Loucy (cell line): Measurements from ENCODE around the gene EXOSC7.
A peak's percentile ranks its signal among the peaks of the same experiment; 100 is the strongest.

Source experiments
- H2AFZ ChIP-seq: fragments of 200-600 bp; sonication (generic); 2 replicates; pipeline ENCODE4 v1.6.0; 2016; ENCODE audit warnings: antibody characterized with exemption, mild to moderate bottlenecking, low read length, moderate library complexity
- H3F3A ChIP-seq: fragments of 200-600 bp; 2 replicates; pipeline ENCODE4 v1.6.0; 2016; ENCODE audit warnings: antibody characterized with exemption, low read depth, mild to moderate bottlenecking
- H3K27me3 ChIP-seq: fragments of 200-600 bp; sonication (generic); 2 replicates; pipeline ENCODE4 v1.6.1; 2014; ENCODE audit warnings: low read length, mild to moderate bottlenecking; ENCODE audit not compliant: insufficient read depth, poor library complexity, severe bottlenecking
- H3K36me3 ChIP-seq: fragments of 200-600 bp; sonication (generic); 2 replicates; pipeline ENCODE4 v1.6.1; 2016; ENCODE audit warnings: low read length; ENCODE audit not compliant: insufficient read depth
- H3K4me1 ChIP-seq: fragments of 200-600 bp; sonication (generic); 2 replicates; pipeline ENCODE4 v1.5.1; 2014; ENCODE audit warnings: low read length, mild to moderate bottlenecking; ENCODE audit not compliant: insufficient read depth, poor library complexity, severe bottlenecking
- H3K4me2 ChIP-seq: fragments of 200-600 bp; sonication (generic); 2 replicates; pipeline ENCODE4 v1.6.0; 2014; ENCODE audit warnings: antibody characterized with exemption, low read length, low read depth, mild to moderate bottlenecking; ENCODE audit not compliant: poor library complexity, severe bottlenecking
- H3K4me3 ChIP-seq: fragments of 200-600 bp; sonication (generic); 2 replicates; pipeline ENCODE4 v1.5.1; 2014; ENCODE audit warnings: low read length, mild to moderate bottlenecking, mixed read lengths; ENCODE audit not compliant: poor library complexity, severe bottlenecking
- H3K79me2 ChIP-seq: fragments of 200-600 bp; sonication (generic); 2 replicates; pipeline ENCODE4 v1.6.1; 2014; ENCODE audit warnings: low read length; ENCODE audit not compliant: insufficient read depth
- H3K9ac ChIP-seq: fragments of 200-600 bp; sonication (generic); 2 replicates; pipeline ENCODE4 v1.6.0; 2014; ENCODE audit warnings: mild to moderate bottlenecking, low read depth, low read length, moderate library complexity; ENCODE audit not compliant: poor library complexity, severe bottlenecking
- H3K9me2 ChIP-seq: fragments of 200-600 bp; sonication (generic); replicated peaks from 2 replicates; pipeline ENCODE4 v1.6.1; 2016; ENCODE audit warnings: low read depth, low read length, mixed read lengths
- H3K9me3 ChIP-seq: fragments of 200-600 bp; sonication (generic); 2 replicates; pipeline ENCODE4 v1.6.1; 2014; ENCODE audit warnings: mild to moderate bottlenecking, antibody characterized with exemption, low read length, low read depth; ENCODE audit not compliant: insufficient read depth
- H4K20me1 ChIP-seq: fragments of 200-600 bp; sonication (generic); 2 replicates; pipeline ENCODE4 v1.6.0; 2014; ENCODE audit warnings: antibody characterized with exemption, low read length, mild to moderate bottlenecking; ENCODE audit not compliant: insufficient read depth, poor library complexity, severe bottlenecking
- EZH2phosphoT487 ChIP-seq: fragments of 200-600 bp; IDR thresholded peaks from 2 replicates; pipeline ENCODE4 v1.6.1; 2018; ENCODE audit warnings: antibody characterized with exemption, mild to moderate bottlenecking, moderate library complexity, borderline replicate concordance
- TF ChIP-seq, protein P1 (sequence below): fragments of 200-600 bp; sonication (generic); conservative IDR thresholded peaks from 2 replicates; pipeline ENCODE4 v1.5.1; 2014; ENCODE audit warnings: mild to moderate bottlenecking, antibody characterized with exemption, low read length

EXOSC7 gene

DNA sequence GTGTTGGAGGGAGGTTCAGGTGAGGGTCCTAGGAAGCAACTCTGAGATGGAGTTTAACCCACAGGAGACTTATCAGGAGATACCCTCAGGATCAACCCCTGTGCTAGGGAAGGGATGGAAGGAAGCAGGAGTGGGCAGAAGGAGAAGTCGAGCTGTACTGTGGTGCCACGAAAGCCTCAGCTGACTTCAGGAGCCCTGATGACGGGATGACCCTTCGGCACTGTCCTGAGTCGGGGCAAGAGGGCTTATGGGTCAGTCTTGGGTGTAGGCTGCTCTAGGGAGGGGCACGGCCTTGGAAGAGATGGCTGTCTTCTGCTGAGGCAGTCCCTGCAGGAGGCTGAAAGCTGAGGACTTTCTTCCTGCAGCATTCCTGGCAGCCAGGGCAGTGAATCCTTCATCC is 57.7 kb downstream of the EXOSC7 start:
- TF ChIP-seq, protein P1, sequence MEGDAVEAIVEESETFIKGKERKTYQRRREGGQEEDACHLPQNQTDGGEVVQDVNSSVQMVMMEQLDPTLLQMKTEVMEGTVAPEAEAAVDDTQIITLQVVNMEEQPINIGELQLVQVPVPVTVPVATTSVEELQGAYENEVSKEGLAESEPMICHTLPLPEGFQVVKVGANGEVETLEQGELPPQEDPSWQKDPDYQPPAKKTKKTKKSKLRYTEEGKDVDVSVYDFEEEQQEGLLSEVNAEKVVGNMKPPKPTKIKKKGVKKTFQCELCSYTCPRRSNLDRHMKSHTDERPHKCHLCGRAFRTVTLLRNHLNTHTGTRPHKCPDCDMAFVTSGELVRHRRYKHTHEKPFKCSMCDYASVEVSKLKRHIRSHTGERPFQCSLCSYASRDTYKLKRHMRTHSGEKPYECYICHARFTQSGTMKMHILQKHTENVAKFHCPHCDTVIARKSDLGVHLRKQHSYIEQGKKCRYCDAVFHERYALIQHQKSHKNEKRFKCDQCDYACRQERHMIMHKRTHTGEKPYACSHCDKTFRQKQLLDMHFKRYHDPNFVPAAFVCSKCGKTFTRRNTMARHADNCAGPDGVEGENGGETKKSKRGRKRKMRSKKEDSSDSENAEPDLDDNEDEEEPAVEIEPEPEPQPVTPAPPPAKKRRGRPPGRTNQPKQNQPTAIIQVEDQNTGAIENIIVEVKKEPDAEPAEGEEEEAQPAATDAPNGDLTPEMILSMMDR = no peak
- no peak for TF ChIP-seq EZH2phosphoT487

DNA sequence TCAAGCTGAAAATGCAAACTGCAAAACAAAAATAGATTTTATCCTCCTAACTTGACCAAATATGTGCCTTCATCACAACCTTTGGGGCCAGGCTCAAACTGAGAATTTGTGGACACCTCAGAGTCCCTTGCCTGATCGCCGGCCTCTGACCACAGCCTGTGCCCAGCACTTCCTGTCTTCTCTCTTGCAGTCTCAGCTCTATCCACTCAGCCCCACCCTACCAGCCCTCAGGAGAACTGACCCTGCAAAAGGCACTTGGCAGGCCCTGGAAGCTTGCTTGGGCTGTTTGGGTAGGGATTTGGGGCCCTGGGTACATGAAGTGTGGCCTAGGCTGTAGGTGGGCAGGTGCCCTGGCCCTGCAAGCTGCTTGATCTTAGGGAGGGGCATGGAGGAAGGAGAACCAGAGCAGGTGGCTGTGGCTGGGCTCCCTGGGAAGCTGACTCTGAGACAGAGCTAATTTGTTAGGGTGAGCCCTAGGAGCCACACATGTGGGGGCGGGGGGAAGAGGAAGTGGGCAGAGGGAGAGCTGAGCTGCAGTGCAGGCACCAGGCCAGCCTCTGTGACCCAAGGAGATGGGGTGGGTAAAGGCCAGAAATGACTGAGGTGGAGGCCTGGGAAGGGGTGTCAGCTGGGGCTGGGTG is 58.7 kb downstream of the EXOSC7 start:
- no peaks in the 10 kb centered on the region for H3K27me3 ChIP-seq
- TF ChIP-seq, protein P1 = no peak
- no peaks in the 10 kb centered on the region for H3K9me2 ChIP-seq
- no peaks in the 10 kb centered on the region for H3F3A ChIP-seq
- H3K4me2 ChIP-seq = peak overlapping the region; percentile 80
- H2AFZ ChIP-seq = peak overlapping the region; percentile 66
- H3K4me1 ChIP-seq = peaks cover 33% of the 10 kb centered on the region
- no peaks in the 10 kb centered on the region for H4K20me1 ChIP-seq
- peak overlapping the region; percentile 71 for H3K9ac ChIP-seq
- no peaks in the 10 kb centered on the region for H3K36me3 ChIP-seq
- peak overlapping the region; percentile 62 for H3K4me3 ChIP-seq
- H3K79me2 ChIP-seq = no peaks in the 10 kb centered on the region
- H3K9me3 ChIP-seq = no peaks in the 10 kb centered on the region

More for the DNA sequence above, 57.7 kb downstream of the EXOSC7 start:
- Histone ChIP-seq H3K79me2 (no peaks in the 10 kb centered on the region), H3K9ac (peak overlapping the region; percentile 71), H3K9me3 (no peaks in the 10 kb centered on the region), H3K9me2 (no peaks in the 10 kb centered on the region), H3K36me3 (no peaks in the 10 kb centered on the region), H3K4me1 (peaks cover 33% of the 10 kb centered on the region), H3F3A (no peaks in the 10 kb centered on the region), H3K27me3 (no peaks in the 10 kb centered on the region), H3K4me2 (peak overlapping the region; percentile 80), H2AFZ (no peak overlapping the region), H4K20me1 (no peaks in the 10 kb centered on the region), H3K4me3 (no peak overlapping the region)

DNA sequence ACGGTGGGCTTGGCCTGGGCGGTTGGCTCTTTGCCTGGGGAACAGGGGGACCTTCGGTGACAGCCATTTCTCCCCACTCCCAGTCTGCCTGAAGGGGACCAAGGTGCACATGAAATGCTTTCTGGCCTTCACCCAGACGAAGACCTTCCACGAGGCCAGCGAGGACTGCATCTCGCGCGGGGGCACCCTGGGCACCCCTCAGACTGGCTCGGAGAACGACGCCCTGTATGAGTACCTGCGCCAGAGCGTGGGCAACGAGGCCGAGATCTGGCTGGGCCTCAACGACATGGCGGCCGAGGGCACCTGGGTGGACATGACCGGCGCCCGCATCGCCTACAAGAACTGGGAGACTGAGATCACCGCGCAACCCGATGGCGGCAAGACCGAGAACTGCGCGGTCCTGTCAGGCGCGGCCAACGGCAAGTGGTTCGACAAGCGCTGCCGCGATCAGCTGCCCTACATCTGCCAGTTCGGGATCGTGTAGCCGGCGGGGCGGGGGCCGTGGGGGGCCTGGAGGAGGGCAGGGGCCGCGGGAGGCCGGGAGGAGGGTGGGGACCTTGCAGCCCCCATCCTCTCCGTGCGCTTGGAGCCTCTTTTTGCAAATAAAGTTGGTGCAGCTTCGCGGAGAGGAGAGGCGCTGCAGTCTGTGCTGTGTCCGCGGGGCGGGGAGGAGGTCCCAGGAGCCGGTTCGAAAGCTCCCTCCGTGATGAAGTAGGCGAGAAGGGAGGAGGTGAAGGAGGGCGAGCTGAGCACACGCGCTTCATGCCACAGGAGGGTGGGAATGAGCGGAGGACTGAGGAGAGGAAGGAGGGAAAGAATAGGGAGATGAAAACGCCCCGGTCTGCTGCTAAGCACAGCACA is 59.6 kb downstream of the EXOSC7 start:
- Histone ChIP-seq H4K20me1 (no peaks in the 10 kb centered on the region), H3K9ac (peak overlapping the region; percentile 71), H3K4me2 (peak overlapping the region; percentile 80), H2AFZ (0 out of 2 replicates have a peak overlapping the region, but pooled peaks have one; percentile 66), H3K9me3 (no peaks in the 10 kb centered on the region), H3K36me3 (no peaks in the 10 kb centered on the region), H3F3A (no peaks in the 10 kb centered on the region), H3K79me2 (no peaks in the 10 kb centered on the region), H3K27me3 (no peaks in the 10 kb centered on the region), H3K9me2 (no peaks in the 10 kb centered on the region), H3K4me1 (peaks cover 33% of the 10 kb centered on the region), H3K4me3 (peak overlapping the region; percentile 62)
- TF ChIP-seq EZH2phosphoT487 = no peak
- TF ChIP-seq, protein P1 = no peak
